Fibroblast of skin of abdomen (primary cell): ENCODE results near the gene TEX11.

Experiments
- DNase-seq: peaks from one replicate; pipeline ENCODE4 v3.0.0-alpha.2; 2013

The TEX11 gene

DNA sequence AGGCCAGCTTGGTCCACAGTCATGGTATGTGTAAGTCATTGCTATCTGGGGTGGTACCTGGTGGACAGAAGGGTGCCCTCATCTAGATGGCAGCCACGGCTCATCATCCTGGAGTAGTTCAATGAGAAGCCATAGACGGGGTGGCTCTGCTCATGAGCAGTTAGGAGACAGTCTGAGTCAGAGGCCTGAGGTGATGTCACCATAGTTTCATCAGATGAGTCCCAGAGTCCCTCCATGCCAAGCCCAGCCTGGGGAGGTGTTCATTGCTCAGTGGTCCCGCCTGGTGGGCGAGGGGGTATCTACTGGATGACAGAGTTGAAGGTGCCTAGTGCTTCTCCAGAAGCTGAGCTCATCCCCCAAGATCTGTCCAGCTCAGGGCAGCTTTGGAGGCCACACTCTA is 414.1 kb downstream of the TEX11 start:
- peak; percentile 9 for DNase-seq

DNA sequence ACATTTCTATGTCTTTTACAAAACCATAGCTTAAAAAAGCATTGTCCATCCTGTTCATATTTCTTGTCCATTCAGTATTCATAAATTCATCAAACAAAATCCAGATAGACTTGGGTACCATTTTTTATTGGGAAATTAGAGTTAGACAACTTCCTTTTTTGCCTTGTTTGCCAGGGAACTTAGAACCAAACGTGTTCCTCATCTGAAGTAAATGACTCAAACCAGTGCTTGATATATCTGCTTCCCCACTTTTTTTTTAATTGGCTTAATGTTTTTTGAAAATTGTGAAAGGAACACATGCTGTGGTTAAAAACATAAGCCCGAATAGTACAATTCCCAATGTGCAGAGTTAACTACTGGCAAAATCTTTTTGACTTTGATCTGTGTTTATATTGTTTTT is 419.7 kb downstream of the TEX11 start:
- DNase-seq = no peak

- DNase-seq = no peak
Measured at GRCh38 chrX:70485466-70485865, 423.0 kb downstream of the TEX11 start.

GRCh38 chrX:70482300-70482699 is 426.2 kb downstream of the TEX11 start:
- DNase-seq = no peak

- no peak for DNase-seq
Measured at GRCh38 chrX:70481471-70482270, 426.8 kb downstream of the TEX11 start.

DNA sequence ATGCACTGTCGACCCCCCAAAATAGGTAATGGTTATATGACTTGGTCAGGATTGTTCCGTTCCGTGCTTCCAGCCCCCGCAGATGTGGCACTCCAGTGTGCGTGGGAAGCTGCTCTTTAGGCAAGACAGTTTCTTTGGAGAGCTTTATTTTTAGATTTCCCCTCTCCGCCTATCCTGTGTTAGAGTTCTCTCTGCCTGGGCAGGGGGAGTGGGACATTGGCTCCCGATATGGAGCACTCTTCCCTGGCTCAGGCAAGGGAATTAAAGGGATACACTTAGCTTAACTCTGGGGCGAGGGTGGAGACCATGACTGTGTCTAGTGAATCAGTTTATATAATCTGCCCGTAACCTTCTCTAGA is 427.9 kb downstream of the TEX11 start:
- DNase-seq = no peak

DNA sequence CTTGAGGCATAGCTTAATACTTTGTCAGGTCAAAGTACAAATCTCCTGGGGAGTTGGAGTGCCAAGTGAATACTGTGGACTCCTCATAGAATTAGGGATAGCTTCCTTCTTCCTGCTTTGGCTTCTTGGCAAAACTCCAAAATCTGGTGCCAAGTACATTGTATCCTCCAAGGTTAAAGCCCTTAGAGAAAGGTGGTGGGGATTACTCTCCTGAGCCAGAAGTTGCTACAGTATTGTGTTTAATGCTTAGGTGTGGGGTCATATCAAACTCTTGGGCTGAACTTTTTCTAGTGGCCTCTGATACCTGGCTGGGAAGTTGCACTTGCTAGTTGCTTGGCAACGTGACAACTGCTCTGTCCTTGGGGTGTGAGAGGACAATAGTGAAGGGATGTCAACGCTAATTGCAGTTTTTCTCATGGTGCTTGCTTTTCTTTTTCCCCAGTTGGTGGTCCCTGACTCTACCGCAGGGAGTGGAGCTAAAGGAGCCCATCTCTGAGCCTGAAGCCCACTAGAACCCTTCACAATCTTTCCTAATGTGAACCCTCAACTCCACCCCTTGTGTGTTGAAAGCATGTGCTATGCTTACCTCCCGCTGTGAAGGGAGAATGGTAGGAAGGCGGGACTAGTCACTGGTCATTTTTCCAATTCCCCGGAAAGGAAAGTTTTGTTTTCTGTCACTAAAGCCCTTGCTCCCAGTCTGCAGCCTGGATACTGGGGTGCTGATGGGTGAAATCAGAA is 428.4 kb downstream of the TEX11 start:
- no peak for DNase-seq

GRCh38 chrX:70479247-70479921 is 429.1 kb downstream of the TEX11 start:
- peak; percentile 66 for DNase-seq
